ENCODE results near the gene SPHK2.

GRCh38 chr19:48591021-48591420 lies 28.3 kb upstream of the SPHK2 start:
- TF ChIP-seq CTCF (IDR thresholded peaks at IDR 0.05) (peak in 1 of 6 experiments; percentile 13), POLR2A (IDR thresholded peaks at IDR 0.05) (no peak)
